Ascending aorta (tissue), 2 donors: ENCODE results near the gene ZSCAN2. TPM values are rescaled to one million over a fixed set of nuclear protein-coding genes. Genes with fewer than 3 reads are reported as not detected.

Source experiments
- DNase-seq, 2 donors: peaks; one replicate each; pipeline ENCODE4 v3.0.0-alpha.2; 2019; ENCODE audit warnings: low spot score in 2 of 2
- H3K27ac ChIP-seq, 2 donors: fragments of 200-600 bp; sonication (generic); one replicate each; pipeline ENCODE4 v1.5.1; 2016 to 2017; ENCODE audit warnings: mild to moderate bottlenecking in 1 of 2
- H3K27me3 ChIP-seq: fragments of 200-600 bp; sonication (generic); one replicate; pipeline ENCODE4 v1.5.1; 2017
- H3K36me3 ChIP-seq, 2 donors: fragments of 200-600 bp; sonication (generic); one replicate each; pipeline ENCODE4 v1.5.1; 2016
- H3K4me1 ChIP-seq, 2 donors: fragments of 200-600 bp; sonication (generic); one replicate each; pipeline ENCODE4 v1.5.1; 2016 to 2017; ENCODE audit warnings: mild to moderate bottlenecking in 1 of 2
- H3K4me3 ChIP-seq, 2 donors: fragments of 200-600 bp; sonication (generic); one replicate each; pipeline ENCODE4 v1.5.1; 2016 to 2017; ENCODE audit warnings: mild to moderate bottlenecking in 1 of 2
- H3K9me3 ChIP-seq, 2 donors: fragments of 200-600 bp; sonication (generic); one replicate each; pipeline ENCODE4 v1.5.1; 2016
- CTCF ChIP-seq, 3 experiments: fragments of 200-600 bp in 2 of 3; fragments of 450-650 bp in 1 of 3; sonication (generic) in 2 of 3; IDR thresholded peaks; one replicate each; pipeline ENCODE4 v1.5.1; 2016 to 2019; ENCODE audit warnings: antibody characterized with exemption in 3 of 3, mild to moderate bottlenecking in 1 of 3, moderate library complexity in 1 of 3
- intact Hi-C: fragments of 100-400 bp; cut with DNase I; formaldehyde crosslinking; loops from one replicate; pipeline ENCODE4 v1.15.1; 2023
- total RNA-seq: library from RNA; depleted of rRNA; stranded (reverse); fragments of >200 nt; gene quantifications from one replicate; pipeline ENCODE4 v1.1.0, GENCODE V29; 2016

Gene ZSCAN2
- total RNA-seq, 1 donor from 2014 or later, result 4.6 TPM

DNA sequence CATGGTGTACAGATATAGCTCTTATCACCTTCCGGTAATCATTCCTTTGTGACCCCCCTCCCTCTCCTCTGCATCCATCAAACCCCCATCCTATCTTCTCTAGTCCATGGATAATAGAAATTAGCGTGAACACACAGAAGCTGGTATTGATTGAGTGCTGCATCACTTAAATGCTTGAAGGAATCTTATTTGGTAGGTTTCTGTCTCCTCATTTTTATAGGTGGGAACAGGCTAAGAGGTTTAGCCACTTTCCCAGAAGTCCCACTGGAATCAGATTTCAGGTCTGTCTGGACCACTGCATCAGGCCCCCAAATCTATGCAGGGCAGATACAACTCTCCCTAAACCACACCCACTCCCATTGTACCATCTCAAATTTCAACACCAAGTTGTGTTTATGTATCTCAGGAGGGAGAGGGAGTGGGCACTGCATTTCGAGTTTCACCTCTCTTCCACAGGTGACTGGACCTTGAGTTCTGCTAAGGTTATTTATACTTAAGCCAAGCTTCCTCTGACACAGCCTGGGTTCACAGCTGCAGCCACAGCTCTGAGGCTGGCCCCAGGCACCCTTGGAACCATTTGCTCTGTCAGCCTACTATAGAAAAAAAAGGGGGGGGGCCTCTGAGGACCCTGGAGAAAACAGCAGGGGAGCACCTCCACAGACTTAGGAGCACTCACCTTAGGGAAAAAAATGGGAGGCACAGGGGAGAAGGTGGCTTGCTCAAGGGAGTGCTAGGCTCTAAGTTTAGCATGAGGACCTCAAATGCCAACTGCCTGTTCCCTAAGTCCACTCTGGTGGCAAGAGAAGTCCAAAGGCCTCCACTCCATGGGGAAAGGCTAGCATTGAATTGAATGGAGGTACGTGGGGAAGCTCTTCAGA, 59.3 kb downstream of the ZSCAN2 start:
- no peak for DNase-seq
- no peaks in the 10 kb centered on the region for H3K27me3 ChIP-seq
- TF ChIP-seq CTCF (IDR thresholded peaks at IDR 0.05), result no peak
- H3K4me3 ChIP-seq, result no peak overlapping the region
- intact Hi-C loops, result loop anchor here (2.0 to 5.0 kb wide), 3 partner anchors 89 to 322 kb away; partner anchors contain the start of genes PDE8A and ZNF592
- H3K4me1 ChIP-seq, result peaks cover 0 to 15% of the 10 kb centered on the region in 2 donors
- no peak overlapping the region for H3K27ac ChIP-seq
- no peaks in the 10 kb centered on the region for H3K9me3 ChIP-seq
- H3K36me3 ChIP-seq, result peaks cover 0 to 6% of the 10 kb centered on the region in 2 donors

- no peak overlapping the region for H3K4me3 ChIP-seq
- H3K27me3 ChIP-seq, result no peaks in the 10 kb centered on the region
- peaks cover 7 to 12% of the 10 kb centered on the region in 2 donors for H3K36me3 ChIP-seq
- TF ChIP-seq CTCF (IDR thresholded peaks at IDR 0.05), result no peak
- H3K9me3 ChIP-seq, result no peaks in the 10 kb centered on the region
- DNase-seq, result no peak
- peaks cover 0 to 11% of the 10 kb centered on the region in 2 donors for H3K4me1 ChIP-seq
- no peak overlapping the region for H3K27ac ChIP-seq
- intact Hi-C loops, result no loop called here
Measured at GRCh38 chr15:84661001-84661400, 60.2 kb downstream of the ZSCAN2 start.

GRCh38 chr15:84666373-84666772, 65.6 kb downstream of the ZSCAN2 start:
- Histone ChIP-seq H3K27me3 (no peaks in the 10 kb centered on the region), H3K27ac (no peak overlapping the region), H3K36me3 (peaks cover 24 to 45% of the 10 kb centered on the region in 2 donors), H3K4me1 (no peaks in the 10 kb centered on the region), H3K9me3 (no peaks in the 10 kb centered on the region), H3K4me3 (no peak overlapping the region)
- no peak for TF ChIP-seq CTCF (IDR thresholded peaks at IDR 0.05)
- no peak for DNase-seq
- intact Hi-C loops, result no loop called here

DNA sequence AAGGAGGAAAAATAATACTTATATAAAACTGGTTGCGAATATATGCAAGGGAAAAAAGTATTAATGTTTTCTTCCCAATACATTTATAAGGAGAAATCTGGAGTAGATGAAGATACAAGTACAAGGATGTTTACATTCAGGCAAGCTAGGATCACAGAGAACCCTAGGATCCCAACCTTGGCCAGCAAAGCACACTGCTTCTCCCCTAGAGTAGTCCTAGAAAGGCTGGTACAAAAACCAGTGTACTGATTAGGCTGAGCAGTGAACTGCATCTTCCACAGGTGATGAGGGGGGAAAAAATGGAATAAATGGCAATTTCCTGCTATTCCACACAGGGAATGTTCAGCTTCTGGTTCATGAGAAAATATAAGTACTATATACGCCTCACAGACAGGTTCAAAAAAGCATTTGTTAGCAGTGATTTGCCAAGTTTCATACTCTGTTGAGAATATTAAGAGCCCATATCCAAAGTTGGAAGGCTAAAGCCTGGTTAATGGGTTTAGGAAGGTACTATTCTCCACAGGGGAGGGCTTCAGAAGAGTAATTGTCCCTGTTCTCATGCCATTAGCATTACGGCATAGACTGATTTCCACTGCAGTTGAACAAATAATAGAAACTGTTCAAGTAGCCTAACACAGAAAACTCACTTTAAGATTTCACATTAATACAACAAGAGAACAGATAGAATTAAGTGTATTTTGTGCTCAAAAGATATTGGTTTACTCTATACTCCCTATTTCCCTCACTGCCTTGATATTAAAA, 67.6 kb downstream of the ZSCAN2 start:
- TF ChIP-seq CTCF (IDR thresholded peaks at IDR 0.05), result no peak
- H3K27ac ChIP-seq, result no peak overlapping the region
- H3K36me3 ChIP-seq, result peaks cover 24 to 45% of the 10 kb centered on the region in 2 donors
- DNase-seq, result no peak
- intact Hi-C loops, result no loop called here
- no peaks in the 10 kb centered on the region for H3K9me3 ChIP-seq
- H3K4me1 ChIP-seq, result no peaks in the 10 kb centered on the region
- H3K27me3 ChIP-seq, result no peaks in the 10 kb centered on the region
- no peak overlapping the region for H3K4me3 ChIP-seq

DNA sequence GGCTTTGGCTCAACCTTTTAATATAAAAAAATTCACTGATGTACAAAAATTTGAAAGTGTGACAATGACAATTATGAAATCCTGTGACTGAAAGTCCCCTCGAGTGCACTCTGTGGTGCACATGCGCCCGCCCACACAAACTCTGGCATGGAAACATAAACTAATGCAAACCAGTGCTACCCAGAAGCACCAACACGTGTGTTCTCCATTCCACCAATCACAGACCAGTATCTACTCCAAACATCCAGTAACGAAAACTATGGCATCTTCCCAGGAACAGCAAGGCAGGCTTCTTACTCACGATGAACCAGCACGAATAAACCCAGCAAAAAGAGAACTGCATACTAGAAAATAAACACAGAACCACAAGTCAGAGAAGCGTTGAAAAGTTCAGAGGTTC, 68.9 kb downstream of the ZSCAN2 start:
- Histone ChIP-seq H3K36me3 (peaks cover 27 to 47% of the 10 kb centered on the region in 2 donors), H3K27me3 (no peaks in the 10 kb centered on the region), H3K4me3 (no peak overlapping the region)

More for the DNA sequence above, 68.9 kb downstream of the ZSCAN2 start:
- no peak for DNase-seq
- no peaks in the 10 kb centered on the region for H3K4me1 ChIP-seq
- H3K9me3 ChIP-seq, result no peaks in the 10 kb centered on the region
- intact Hi-C loops, result no loop called here
- no peak for TF ChIP-seq CTCF (IDR thresholded peaks at IDR 0.05)
- no peak overlapping the region for H3K27ac ChIP-seq
